ENCODE results near the gene SGCE.
"Not testable (repeated sequence)": the region's sequence is repeated elsewhere in the genome, so short reads cannot be mapped to it uniquely, and the experiment has no call there.

SGCE gene, protein sequence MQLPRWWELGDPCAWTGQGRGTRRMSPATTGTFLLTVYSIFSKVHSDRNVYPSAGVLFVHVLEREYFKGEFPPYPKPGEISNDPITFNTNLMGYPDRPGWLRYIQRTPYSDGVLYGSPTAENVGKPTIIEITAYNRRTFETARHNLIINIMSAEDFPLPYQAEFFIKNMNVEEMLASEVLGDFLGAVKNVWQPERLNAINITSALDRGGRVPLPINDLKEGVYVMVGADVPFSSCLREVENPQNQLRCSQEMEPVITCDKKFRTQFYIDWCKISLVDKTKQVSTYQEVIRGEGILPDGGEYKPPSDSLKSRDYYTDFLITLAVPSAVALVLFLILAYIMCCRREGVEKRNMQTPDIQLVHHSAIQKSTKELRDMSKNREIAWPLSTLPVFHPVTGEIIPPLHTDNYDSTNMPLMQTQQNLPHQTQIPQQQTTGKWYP

DNA sequence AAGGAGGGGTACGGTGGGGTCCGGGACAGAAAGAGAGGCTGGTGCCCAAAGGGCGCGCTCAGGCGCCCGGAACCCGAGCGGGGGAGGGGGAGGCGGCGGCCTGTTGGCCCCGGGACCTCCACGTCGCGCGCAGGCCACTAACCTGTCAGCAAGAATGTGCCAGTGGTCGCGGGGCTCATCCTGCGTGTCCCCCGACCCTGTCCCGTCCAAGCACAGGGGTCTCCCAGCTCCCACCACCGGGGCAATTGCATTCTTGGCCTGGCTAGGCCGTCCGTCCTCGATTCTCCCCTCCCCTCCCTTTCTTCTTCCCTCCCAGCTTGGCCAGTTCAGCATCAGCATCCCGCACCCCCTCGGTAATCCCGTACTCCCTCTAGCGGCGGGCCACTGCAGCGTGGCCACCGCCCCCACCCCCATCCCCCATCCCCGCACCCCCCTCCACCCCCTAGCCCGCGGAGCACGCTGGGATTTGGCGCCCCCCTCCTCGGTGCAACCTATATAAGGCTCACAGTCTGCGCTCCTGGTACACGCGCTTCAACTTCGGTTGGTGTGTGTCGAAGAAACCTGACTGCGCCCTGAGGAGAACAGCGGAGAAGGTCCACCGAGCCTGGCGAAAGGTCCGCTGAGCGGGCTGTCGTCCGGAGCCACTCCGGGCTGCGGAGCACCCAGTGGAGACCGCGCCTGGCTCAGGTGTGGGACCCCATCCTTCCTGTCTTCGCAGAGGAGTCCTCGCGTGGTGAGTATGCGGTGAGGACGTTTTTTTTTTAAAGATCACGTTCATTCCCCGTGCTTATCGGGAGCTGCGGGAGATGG is at the start of gene SGCE:
Gene SGCE, minus strand, starts transcription at position 286 of the 810 bp plus-strand sequence. Its CDS starts 35 bp downstream, at position 251.
- DNase-seq: peak; percentile 3

DNA sequence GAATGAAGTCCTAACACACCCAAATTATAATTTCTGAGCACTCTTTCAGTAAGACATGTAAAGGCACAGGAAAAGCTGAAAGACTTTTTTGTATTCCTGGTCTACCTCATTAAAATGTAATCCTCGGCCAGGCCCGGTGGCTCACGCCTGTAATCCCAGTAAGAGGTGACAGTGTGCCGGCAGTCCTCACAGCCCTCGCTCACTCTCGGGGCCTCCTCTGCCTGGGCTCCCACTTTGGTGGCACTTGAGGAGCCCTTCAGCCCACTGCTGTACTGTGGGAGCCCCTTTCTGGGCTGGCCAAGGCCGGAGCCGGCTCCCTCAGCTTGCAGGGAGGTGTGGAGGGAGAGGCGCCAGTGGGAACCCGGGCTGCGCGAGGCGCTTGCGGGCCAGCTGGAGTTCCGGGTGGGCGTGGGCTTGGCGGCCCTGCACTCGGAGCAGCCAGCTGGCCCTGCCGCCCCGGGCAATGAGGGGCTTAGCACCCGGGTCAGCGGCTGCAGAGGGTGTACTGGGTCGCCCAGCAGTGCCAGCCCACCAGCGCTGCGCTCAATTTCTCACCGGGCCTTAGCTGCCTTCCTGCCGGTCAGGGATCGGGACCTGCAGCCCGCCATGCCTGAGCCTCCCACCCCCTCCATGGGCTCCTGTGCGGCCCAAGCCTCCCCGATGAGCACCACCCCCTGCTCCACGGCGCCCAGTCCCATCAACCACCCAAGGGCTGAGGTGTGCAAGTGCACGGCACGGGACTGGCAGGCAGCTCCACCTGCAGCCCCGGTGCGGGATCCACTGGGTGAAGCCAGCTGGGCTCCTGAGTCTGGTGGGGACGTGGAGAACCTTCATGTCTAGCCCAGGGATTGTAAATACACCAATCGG is 49.5 kb upstream of the SGCE start:
- not testable (repeated sequence) for DNase-seq

DNA sequence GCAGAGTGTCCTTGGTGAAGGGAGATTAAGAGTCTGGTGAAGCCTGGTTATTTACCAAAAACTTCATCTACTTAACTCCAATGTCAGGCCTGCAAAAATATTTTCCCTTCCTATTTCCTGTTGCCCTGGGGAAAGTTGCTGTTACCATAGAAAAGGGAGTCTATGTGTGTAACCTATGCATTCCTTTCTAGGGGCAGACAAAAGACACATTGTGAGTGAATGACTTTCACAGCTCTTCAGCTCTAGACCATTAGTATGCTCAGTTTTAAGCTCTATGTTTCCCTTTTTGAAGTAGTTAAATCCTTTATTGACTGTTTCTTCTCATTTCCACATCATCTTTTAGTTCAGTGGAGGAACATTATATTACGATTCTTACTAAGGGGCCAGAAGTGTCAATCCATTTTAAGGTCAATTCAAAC is 45.6 kb upstream of the SGCE start:
- DNase-seq: no peak

DNA sequence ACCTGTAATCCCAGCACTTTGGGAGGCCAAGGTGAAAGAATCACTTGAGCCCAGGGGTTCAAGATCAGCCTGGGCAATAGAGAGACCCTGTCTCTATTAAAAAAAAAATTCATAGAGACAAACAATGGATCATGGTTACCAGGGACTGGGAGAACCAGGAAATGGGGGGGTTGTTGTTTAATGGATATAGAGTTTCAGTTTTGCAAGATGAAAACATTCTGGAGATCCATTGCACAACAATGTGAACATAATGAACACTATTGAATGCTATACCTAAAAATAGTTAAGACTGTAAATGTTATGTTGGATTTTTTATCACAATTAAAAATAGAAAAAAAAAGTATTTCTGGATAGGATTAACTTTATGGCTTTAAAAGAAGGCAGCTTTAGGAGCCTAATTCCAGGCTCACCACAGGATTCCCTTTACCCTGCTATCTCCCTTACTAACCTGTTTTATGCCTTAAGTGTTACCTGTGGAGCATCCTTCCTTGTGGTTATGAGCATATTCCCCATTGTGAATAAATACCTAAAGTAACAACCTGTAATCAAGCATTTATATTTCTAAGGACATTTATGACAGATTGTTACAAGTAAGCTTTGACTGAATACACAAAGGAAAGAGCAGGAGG is 45.1 kb upstream of the SGCE start:
- no peak for DNase-seq

DNA sequence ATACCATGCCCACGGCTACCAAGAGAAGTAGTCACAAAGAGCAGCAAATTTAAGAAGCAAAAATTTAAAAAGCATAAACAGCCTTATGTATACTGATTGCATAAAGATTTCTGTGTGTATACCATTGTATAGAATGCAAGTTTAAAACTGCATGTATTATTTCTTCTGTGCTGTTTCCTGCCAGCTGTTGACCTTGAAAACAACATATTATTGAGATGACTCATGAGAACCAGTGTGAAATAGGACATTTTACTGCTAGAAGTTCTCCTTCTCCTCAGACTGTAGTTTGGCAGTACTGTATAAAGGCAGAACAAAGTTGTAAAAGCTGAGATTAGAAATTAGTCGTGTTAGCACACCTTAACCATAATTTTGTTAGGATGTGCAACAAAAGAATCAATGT is 42.3 kb upstream of the SGCE start:
- no peak for DNase-seq

DNA sequence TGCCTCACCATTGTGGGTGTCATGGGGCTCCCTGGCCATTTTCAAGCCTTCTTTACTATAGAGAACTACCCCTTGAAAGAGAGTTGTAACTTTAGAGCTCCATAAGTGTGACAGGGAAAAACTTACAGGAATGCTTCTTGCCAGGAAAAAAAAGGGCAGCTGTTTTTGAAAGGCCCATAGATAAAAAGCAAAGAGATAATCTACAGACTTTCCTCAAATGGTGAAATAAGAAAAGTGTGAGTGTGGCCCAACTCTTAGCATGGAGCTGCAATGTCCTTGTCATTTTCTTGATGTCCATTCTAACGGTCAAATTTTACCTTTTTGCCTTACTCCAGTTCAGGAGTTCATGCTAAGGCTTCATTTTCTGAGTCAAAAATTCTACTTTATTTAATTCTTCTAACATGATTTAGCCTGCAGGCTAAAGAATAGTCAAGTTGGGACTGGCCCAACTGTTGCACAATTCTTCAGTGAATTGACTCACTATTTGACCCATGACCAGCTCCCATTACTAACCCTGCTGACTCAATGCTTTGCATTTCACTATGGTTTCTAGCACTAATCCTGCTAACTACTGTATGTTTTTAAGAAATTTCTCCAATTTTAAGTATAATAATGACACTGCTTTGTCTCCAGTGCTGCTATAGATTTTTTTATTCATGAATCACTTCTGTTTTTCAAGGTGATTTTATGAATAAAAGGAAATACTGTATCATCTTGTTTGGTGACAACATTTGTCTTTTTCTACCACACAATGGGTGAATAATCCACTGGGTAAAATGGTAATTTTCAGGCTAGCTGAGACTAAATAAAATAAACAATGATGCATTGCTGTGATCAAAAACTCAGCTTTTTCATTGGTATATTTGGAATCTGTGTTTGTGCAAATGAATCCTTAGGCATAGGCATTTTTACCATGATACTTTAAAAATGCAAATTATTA is 41.4 kb upstream of the SGCE start:
- DNase-seq: no peak

DNA sequence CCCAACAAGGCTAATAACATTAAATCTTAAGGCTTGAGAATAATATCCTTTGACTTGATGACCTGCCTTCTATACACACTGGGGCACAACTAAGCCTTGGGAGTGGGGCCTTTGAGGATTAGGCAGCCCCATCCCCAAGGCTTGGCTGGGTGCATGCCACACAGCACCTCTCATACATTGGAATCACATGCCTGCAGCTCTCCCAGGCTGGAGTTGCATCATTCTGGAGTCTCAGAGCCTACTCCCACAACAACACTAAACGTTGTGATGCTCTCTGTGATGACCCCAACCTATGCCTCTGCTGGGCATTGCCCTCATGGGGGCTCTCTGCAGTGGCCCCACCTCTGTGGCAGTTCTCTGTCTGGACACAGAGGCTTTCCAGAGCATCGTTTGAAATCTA is 31.9 kb upstream of the SGCE start:
- no peak for DNase-seq

DNA sequence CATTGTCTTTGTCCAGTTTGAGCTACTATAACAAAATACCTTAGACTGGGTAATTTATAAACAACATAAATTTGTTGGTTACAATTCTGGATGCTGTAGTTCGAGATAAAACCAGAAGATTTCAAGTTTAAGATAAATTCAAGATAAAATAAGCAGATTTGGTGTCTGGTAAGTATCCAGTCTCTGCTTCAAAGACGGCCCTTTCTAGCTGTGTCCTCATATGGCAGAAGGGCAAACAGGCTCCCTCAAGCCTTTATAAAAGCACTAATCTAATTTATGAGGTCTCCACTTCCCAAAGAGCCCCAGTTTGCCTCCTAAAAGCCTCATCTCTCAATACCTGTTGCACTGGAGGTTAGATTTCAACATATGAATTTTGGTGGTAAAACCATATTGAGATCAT is 31.1 kb upstream of the SGCE start:
- no peak for DNase-seq

DNA sequence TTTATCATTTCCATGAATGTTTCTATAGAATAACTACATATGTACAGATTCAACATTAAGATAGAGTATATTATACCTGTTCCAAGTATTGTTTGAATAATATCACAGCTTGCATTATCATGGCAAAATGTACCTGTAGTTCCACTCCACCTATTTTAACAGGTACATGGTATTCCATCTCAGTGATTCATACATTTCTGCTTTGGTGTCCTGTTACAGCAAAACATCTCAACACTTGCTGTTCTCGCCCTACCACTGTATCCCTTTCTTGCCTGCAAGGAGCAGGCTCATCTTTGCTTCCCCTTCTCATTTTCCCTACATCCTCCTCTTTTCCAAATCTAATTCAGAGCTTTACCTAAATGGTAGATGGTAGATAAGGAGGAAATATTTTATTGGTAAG is 27.1 kb upstream of the SGCE start:
- no peak for DNase-seq

DNA sequence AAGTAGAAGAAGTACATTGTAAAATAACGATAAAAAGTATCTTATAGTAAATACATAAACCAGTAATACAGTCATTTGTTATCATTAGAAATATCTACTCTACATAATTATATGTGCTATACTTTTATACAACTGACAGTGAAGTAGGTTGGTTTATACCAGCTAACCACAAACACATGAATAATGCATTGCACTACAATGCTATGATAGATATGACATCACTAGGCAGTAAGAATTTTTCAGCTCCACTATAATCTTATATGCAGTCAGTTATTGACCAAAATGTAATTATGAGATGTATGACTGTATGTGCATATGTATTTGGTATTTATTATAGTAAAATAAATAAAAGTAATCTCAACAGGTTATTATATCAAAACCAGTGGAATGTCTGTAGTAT is 23.4 kb upstream of the SGCE start:
- DNase-seq: no peak

DNA sequence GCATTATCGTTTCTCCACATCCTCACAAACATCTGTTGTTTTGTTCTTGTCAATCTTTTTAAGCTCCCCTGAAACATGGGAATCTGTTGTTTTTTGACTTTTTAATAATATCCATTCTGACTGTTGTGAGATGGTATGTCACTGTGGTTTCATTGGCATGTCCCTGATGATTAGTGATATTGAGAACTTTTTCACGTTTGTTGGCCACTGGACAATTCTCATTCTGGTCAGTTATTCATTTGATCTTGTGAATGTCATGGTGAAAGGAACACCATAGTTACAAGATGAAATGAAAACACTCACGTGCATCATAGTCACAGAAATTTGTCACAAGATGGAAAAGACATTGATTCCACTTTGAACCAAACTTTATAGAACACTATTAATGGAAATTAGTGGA is 20.5 kb upstream of the SGCE start:
- no peak for DNase-seq

DNA sequence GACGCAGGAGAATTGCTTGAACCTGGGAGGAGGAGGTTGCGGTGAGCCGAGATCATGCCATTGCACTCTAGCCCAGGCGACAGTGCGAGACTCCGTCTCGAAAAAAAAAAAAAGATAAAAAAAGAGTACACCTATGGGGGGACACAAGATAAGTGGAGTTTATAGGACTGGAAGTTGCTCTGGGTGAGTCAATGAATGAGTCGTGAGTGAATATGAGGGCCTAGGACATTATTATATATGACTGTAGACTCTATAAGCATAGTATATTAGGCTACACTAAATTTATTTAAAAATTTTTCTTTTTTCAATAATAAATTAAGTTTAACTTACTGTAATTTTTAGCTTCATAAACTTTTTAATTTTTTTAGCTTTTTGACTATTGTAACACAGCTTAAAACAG is 19.4 kb upstream of the SGCE start:
- DNase-seq: no peak

DNA sequence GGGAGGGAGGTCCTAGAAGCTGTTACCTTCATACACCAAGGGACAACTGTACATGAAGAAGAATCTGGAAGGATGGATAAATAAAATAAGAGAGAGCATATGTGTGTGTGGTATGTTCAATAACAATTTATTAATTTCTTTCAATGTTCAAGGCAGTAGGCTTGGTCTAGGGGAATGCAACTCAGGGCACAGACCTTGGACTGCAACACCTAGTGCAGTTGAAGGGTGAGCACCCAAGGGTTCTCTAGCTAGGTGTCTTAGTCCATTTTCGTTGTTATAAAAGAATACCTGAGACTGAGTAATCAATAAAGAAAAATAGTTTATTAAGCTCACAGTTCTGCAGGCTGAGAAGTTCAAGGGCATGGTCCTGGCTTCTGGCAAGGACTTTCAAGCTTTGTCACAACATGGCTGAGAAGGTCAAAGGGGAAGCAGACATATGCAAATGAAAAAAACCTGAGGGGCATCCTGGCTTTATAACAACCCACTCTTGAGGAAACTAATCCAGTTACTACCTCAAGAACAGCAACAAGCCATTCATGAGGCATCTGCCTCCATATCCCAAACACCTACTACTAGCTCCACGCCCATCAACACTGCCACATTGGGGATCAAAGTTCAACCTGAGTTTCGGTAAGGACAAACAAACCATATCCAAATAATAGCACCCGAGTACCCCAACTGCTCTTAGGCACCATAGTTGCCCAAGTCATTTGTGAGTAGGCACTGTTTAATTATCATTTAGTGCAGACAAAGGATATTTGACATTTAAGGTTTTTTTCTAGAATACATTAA is 15.7 kb upstream of the SGCE start:
- no peak for DNase-seq

DNA sequence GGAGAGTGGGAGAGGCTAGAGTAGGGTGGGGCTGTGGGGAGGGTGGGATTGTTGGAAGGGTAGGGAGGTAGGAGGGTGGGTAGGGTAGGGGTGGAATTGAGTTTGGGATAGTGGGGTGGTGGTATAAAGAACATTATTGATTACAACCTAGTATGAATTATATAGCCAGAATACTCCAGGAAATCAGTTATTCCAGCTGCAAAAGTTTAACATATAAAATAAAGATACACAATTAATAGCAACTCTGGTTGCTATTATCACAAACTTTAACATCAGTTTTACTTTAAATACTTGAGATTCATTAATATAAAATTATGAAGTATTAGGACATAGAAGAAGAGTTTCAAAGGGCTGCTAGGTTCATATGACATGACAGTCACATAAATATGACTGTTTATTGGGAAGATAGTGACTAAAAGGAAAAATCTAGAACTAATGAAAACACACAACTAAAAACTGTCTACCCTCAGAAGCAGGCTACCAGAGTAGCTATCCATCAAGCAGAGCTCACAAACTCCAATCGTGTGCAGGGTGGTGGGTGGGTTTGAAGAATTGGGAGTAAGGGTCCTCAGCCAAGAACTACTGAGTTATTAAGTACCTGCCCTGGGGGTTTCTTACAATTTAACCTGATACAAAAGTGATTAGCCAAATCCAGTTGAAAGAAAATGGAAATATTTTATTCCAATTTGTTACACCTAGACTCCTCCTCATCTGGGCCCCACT is 14.0 kb upstream of the SGCE start:
- DNase-seq: no peak

DNA sequence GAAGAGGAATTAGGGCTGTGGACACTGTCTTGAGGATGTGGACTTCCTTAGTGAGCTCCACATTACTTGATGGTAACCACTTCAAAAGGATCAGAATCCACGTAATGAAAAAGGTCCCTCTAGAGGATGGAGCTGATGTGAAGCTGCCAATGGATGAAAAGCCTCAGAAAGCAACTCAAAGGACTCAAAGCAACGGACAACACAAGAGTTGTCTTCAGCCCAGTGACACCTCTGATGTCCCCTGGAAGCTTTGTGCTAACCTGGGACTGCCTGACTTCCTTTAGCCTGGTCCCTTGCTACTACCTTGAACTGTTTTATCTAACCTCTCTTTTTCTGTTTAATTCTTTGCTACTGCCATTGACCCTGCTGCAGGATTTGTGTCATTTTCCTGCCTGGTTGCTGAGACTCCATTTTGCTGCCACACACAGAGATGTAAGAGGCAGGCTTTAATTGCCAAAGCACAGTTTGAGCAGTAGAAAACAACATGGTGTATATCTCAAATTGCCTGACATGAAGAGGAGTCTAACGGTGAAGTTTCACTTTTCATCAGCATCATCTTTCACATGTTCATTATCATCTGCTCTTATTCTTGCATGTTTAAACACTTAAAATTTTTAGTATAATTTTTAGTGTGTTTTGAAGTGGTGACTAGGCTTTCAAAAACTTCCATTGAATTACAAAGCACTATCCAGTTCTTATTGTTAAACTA is 11.1 kb upstream of the SGCE start:
- DNase-seq: no peak

DNA sequence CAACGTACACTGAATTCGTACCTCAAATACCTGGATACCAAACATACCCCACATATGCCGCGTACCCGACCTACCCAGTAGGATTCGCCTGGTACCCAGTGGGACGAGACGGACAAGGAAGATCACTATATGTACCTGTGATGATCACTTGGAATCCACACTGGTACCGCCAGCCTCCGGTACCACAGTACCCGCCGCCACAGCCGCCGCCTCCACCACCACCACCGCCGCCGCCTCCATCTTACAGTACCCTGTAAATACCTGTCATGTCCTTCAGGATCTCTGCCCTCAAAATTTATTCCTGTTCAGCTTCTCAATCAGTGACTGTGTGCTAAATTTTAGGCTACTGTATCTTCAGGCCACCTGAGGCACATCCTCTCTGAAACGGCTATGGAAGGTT is 9.5 kb upstream of the SGCE start:
- DNase-seq: no peak

DNA sequence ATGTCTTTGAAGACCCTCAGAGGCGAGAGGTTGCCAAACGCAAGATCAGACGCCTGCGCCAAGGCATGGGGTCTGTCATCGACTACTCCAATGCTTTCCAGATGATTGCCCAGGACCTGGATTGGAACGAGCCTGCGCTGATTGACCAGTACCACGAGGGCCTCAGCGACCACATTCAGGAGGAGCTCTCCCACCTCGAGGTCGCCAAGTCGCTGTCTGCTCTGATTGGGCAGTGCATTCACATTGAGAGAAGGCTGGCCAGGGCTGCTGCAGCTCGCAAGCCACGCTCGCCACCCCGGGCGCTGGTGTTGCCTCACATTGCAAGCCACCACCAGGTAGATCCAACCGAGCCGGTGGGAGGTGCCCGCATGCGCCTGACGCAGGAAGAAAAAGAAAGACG is 8.1 kb upstream of the SGCE start:
- DNase-seq: no peak

DNA sequence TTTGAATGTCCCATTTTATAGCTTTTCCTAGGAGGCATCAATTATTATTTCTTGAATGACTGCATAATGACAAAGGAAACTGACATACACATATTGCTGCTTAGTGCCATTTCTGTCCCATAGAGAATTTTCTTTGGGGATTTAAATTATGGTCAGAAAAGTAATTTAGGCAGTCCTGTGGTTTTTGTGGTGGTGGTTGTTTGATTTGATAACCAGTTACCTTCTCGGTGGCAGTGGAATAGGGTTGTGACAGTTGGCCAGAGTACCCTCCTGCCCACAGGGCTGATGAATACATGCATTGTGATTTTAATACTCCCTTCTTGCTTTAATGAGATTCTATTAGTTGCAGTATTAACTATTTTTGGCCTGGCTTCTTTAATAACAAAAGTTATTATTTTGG is 6.6 kb upstream of the SGCE start:
- peak; percentile 7 for DNase-seq

DNA sequence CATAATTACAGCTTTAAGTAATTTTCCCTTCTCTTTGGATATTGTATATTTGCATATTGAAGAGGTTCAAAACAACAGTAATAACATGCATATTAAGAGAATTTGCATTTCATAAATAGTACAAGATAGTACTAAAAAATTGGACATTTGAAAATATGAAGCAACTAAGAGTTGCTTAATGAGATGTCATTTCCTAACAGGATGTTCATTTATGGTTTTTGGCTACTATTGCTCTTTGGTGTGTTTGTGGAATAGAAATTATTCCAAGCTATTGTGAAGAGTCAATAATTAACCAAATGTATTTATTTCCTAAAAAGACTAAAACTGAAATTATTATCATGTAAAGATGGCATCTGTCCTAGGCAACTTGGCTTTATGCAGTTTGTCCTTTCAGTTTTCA is 4.1 kb upstream of the SGCE start:
- DNase-seq: no peak

All from hematopoietic multipotent progenitor cell treated with erythropoietin and hydrocortisone succinate and interleukin-3 and kit ligand, for 8 days (in vitro differentiated cells).